Neural progenitor cell (in vitro differentiated cells): Measurements from ENCODE around the gene MRPS16. TPM values are rescaled to one million over a fixed set of nuclear protein-coding genes. Genes with fewer than 3 reads are reported as not detected.

Experiments used
- DNase-seq: peaks from one replicate; pipeline ENCODE4 v3.0.0-alpha.2; 2016; ENCODE audit warnings: low spot score
- H2AFZ ChIP-seq: fragments of 200-600 bp; sonication (generic); replicated peaks from 2 replicates; pipeline ENCODE4 v1.6.1; 2016; ENCODE audit warnings: antibody characterized with exemption
- H3F3A ChIP-seq: fragments of 200-600 bp; sonication (generic); 2 replicates; pipeline ENCODE4 v1.6.1; 2016; ENCODE audit warnings: antibody characterized with exemption, low read depth
- H3K27ac ChIP-seq: fragments of 200-600 bp; sonication (generic); 2 replicates; pipeline ENCODE4 v1.5.1; 2016; ENCODE audit warnings: mild to moderate bottlenecking
- H3K27me3 ChIP-seq: fragments of 200-600 bp; sonication (generic); 2 replicates; pipeline ENCODE4 v1.6.1; 2016; ENCODE audit warnings: mild to moderate bottlenecking, moderate library complexity
- H3K36me3 ChIP-seq: fragments of 200-600 bp; sonication (generic); 2 replicates; pipeline ENCODE4 v1.5.1; 2016
- H3K4me1 ChIP-seq: fragments of 200-600 bp; sonication (generic); 2 replicates; pipeline ENCODE4 v1.6.1; 2016; ENCODE audit warnings: mixed run types
- H3K4me2 ChIP-seq: fragments of 200-600 bp; sonication (generic); 2 replicates; pipeline ENCODE4 v1.6.1; 2016
- H3K4me3 ChIP-seq: fragments of 200-600 bp; sonication (generic); 2 replicates; pipeline ENCODE4 v1.5.1; 2016
- H3K79me2 ChIP-seq: fragments of 200-600 bp; sonication (generic); 2 replicates; pipeline ENCODE4 v1.6.1; 2016; ENCODE audit warnings: low read depth
- H3K9ac ChIP-seq: fragments of 200-600 bp; sonication (generic); 2 replicates; pipeline ENCODE4 v1.6.1; 2016
- H3K9me3 ChIP-seq: fragments of 200-600 bp; sonication (generic); 2 replicates; pipeline ENCODE4 v1.5.1; 2016; ENCODE audit warnings: low read depth
- H4K20me1 ChIP-seq: fragments of 200-600 bp; sonication (generic); 2 replicates; pipeline ENCODE4 v1.6.1; 2016; ENCODE audit warnings: low read depth
- H3K27ac Mint-ChIP-seq: 3 replicates; pipeline ENCODE4 v1.8.0; 2021; ENCODE audit warnings: mixed read lengths
- H3K27me3 Mint-ChIP-seq: 2 replicates; pipeline ENCODE4 v1.8.0; 2022; ENCODE audit warnings: low read depth, mild to moderate bottlenecking, inconsistent platforms, moderate library complexity, mixed read lengths; ENCODE audit not compliant: insufficient read depth
- H3K36me3 Mint-ChIP-seq: 3 replicates; pipeline ENCODE4 v1.8.0; 2021; ENCODE audit warnings: mixed read lengths
- H3K4me1 Mint-ChIP-seq: 3 replicates; pipeline ENCODE4 v1.8.0; 2021; ENCODE audit warnings: mixed read lengths
- H3K4me3 Mint-ChIP-seq: 3 replicates; pipeline ENCODE4 v1.8.0; 2021; ENCODE audit warnings: mild to moderate bottlenecking, moderate library complexity, mixed read lengths
- H3K9me3 Mint-ChIP-seq: 3 replicates; pipeline ENCODE4 v1.8.0; 2020; ENCODE audit warnings: mixed read lengths
- CTCF ChIP-seq: fragments of 200-600 bp; sonication (generic); IDR thresholded peaks from 2 replicates; pipeline ENCODE4 v1.5.1; 2017; ENCODE audit warnings: antibody characterized with exemption, mild to moderate bottlenecking
- EZH2 ChIP-seq: fragments of 200-600 bp; sonication (generic); IDR thresholded peaks from 2 replicates; pipeline ENCODE4 v1.6.1; 2017; ENCODE audit warnings: antibody characterized with exemption, mild to moderate bottlenecking, moderate library complexity
- EZH2phosphoT487 ChIP-seq: fragments of 200-600 bp; sonication (generic); IDR thresholded peaks from 2 replicates; pipeline ENCODE4 v1.6.1; 2017; ENCODE audit warnings: antibody characterized with exemption
- total RNA-seq: library from RNA; depleted of rRNA; stranded (reverse); fragments of >200 nt; gene quantifications from 2 replicates; pipeline ENCODE4 v1.2.3, GENCODE V29; 2015; ENCODE audit warnings: low replicate concordance

Gene MRPS16
- total RNA-seq, 1 donor from 2014 or later: 82.3 TPM

GRCh38 chr10:73289958-73290357, 37.5 kb upstream of the MRPS16 start:
- TF ChIP-seq EZH2phosphoT487: no peak
- no peak overlapping the region for H3K9ac ChIP-seq
- no peaks in the 10 kb centered on the region for H3K36me3 ChIP-seq

GRCh38 chr10:73287441-73287840, 35.0 kb upstream of the MRPS16 start:
- DNase-seq: no peak
- no peak overlapping the region for H2AFZ ChIP-seq
- H3K9me3 ChIP-seq: no peaks in the 10 kb centered on the region
- Mint-ChIP-seq H3K36me3 (no peaks in the 10 kb centered on the region), H3K4me3 (no peak overlapping the region), H3K4me1 (no peaks in the 10 kb centered on the region), H3K27me3 (no peaks in the 10 kb centered on the region), H3K27ac (no peak overlapping the region), H3K9me3 (no peaks in the 10 kb centered on the region)
- H3K9ac ChIP-seq: no peak overlapping the region
- H3K27ac ChIP-seq: no peak overlapping the region
- H3K4me1 ChIP-seq: no peaks in the 10 kb centered on the region
- H3F3A ChIP-seq: no peaks in the 10 kb centered on the region
- no peak overlapping the region for H3K4me2 ChIP-seq
- no peak for TF ChIP-seq EZH2
- TF ChIP-seq CTCF: no peak
- no peak for TF ChIP-seq EZH2phosphoT487
- H4K20me1 ChIP-seq: no peaks in the 10 kb centered on the region
- H3K4me3 ChIP-seq: no peak overlapping the region
- H3K79me2 ChIP-seq: no peaks in the 10 kb centered on the region
- H3K27me3 ChIP-seq: no peaks in the 10 kb centered on the region
- no peaks in the 10 kb centered on the region for H3K36me3 ChIP-seq

More at GRCh38 chr10:73289958-73290357, 37.5 kb upstream of the MRPS16 start:
- Histone ChIP-seq H3K4me1 (no peaks in the 10 kb centered on the region), H4K20me1 (no peaks in the 10 kb centered on the region), H3F3A (no peaks in the 10 kb centered on the region), H3K79me2 (no peaks in the 10 kb centered on the region), H3K9me3 (no peaks in the 10 kb centered on the region), H3K4me2 (no peak overlapping the region), H3K27ac (no peak overlapping the region), H3K4me3 (no peak overlapping the region), H3K27me3 (no peaks in the 10 kb centered on the region), H2AFZ (no peak overlapping the region)
- Mint-ChIP-seq H3K27me3 (no peaks in the 10 kb centered on the region), H3K27ac (no peak overlapping the region), H3K9me3 (no peaks in the 10 kb centered on the region), H3K36me3 (no peaks in the 10 kb centered on the region), H3K4me1 (no peaks in the 10 kb centered on the region), H3K4me3 (no peak overlapping the region)
- no peak for DNase-seq

DNA sequence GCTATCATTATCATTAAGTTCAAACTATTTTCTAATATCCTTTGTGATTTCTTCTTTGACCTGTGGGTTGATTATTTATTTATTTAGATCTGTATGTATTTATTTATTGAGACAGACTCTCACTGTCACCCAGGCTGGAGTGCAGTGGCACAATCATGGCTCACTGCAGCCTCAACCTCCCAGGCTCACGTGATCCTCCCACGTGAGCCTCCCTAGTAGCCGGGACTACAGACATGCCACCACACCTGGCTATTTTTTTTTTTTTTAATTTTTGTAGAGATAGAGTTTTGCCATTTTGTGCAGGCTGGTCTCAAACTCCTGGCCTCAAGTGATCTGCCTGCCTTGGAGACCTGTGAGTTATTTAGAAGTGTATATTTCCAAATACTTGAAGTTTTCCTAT, 28.7 kb upstream of the MRPS16 start:
- H4K20me1 ChIP-seq: no peaks in the 10 kb centered on the region
- no peaks in the 10 kb centered on the region for H3K9me3 ChIP-seq
- H3F3A ChIP-seq: no peaks in the 10 kb centered on the region
- no peaks in the 10 kb centered on the region for H3K79me2 ChIP-seq
- H3K27ac ChIP-seq: no peak overlapping the region
- Mint-ChIP-seq H3K4me1 (no peaks in the 10 kb centered on the region), H3K27ac (no peak overlapping the region), H3K9me3 (no peaks in the 10 kb centered on the region), H3K36me3 (no peaks in the 10 kb centered on the region), H3K27me3 (no peaks in the 10 kb centered on the region), H3K4me3 (no peak overlapping the region)
- TF ChIP-seq EZH2phosphoT487 (no peak), EZH2 (no peak), CTCF (no peak)
- DNase-seq: no peak
- no peaks in the 10 kb centered on the region for H3K4me1 ChIP-seq
- no peak overlapping the region for H3K4me3 ChIP-seq
- no peak overlapping the region for H3K9ac ChIP-seq
- no peaks in the 10 kb centered on the region for H3K36me3 ChIP-seq
- no peaks in the 10 kb centered on the region for H3K27me3 ChIP-seq
- no peak overlapping the region for H3K4me2 ChIP-seq
- no peak overlapping the region for H2AFZ ChIP-seq

DNA sequence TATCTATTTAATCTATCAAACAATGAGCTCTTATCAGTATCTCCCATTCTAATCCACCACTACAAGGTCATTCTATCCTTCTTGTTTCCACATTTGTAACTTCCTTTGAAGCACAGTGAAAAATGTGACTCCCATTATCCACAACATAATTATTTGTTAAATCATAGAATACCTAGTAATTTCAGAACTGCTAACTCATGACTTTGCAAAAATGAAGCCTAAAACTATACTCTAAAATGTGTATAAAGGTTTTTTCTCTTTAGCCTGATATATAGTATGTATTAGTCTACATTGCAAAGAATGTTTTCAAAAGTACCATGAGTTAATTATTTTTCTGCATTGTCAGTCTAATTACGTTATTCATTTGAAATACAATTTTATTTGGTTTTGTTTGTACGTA, 12.0 kb upstream of the MRPS16 start:
- no peaks in the 10 kb centered on the region for H3K27me3 Mint-ChIP-seq
- Histone ChIP-seq H3K9me3 (no peaks in the 10 kb centered on the region), H3K36me3 (no peaks in the 10 kb centered on the region), H4K20me1 (no peaks in the 10 kb centered on the region), H2AFZ (no peak overlapping the region), H3K4me2 (no peak overlapping the region), H3K27ac (no peak overlapping the region), H3K27me3 (no peaks in the 10 kb centered on the region), H3K9ac (no peak overlapping the region), H3K4me1 (no peaks in the 10 kb centered on the region), H3K4me3 (no peak overlapping the region), H3K79me2 (no peaks in the 10 kb centered on the region), H3F3A (no peaks in the 10 kb centered on the region)
- H3K9me3 Mint-ChIP-seq: no peaks in the 10 kb centered on the region
- H3K4me3 Mint-ChIP-seq: no peak overlapping the region
- no peak for DNase-seq
- no peak overlapping the region for H3K27ac Mint-ChIP-seq
- TF ChIP-seq CTCF (no peak), EZH2 (no peak), EZH2phosphoT487 (no peak)
- no peaks in the 10 kb centered on the region for H3K4me1 Mint-ChIP-seq
- H3K36me3 Mint-ChIP-seq: no peaks in the 10 kb centered on the region
